Activated naive CD8-positive, alpha-beta T cell treated with anti-CD3 and anti-CD28 coated beads for 36 hours (primary cell): ENCODE measurements around the gene TSTD1. TPM values are rescaled to one million over a fixed set of nuclear protein-coding genes. Genes with fewer than 3 reads are reported as not detected.
"Not testable (repeated sequence)": the region's sequence is repeated elsewhere in the genome, so short reads cannot be mapped to it uniquely, and the experiment has no call there.

Experiments
- DNase-seq: peaks from one replicate; pipeline ENCODE4 v3.0.0; 2021
- H3K27ac Mint-ChIP-seq: one replicate; pipeline ENCODE4 v1.8.0; 2022; ENCODE audit warnings: mild to moderate bottlenecking, moderate library complexity, mixed read lengths
- H3K27me3 Mint-ChIP-seq: one replicate; pipeline ENCODE4 v1.8.0; 2022; ENCODE audit warnings: mild to moderate bottlenecking, mixed read lengths
- H3K36me3 Mint-ChIP-seq: one replicate; pipeline ENCODE4 v1.8.0; 2021; ENCODE audit warnings: mild to moderate bottlenecking, mixed read lengths
- H3K4me1 Mint-ChIP-seq: one replicate; pipeline ENCODE4 v1.8.0; 2021; ENCODE audit warnings: mixed read lengths
- H3K4me3 Mint-ChIP-seq: one replicate; pipeline ENCODE4 v1.8.0; 2022; ENCODE audit warnings: mild to moderate bottlenecking, moderate library complexity, mixed read lengths
- H3K9me3 Mint-ChIP-seq: one replicate; pipeline ENCODE4 v1.8.0; 2022; ENCODE audit warnings: mixed read lengths
- total RNA-seq, 2 experiments: library from RNA; stranded (reverse); gene quantifications; one replicate each; pipeline ENCODE4 v1.2.3, GENCODE V29; 2021

Gene TSTD1
- total RNA-seq, 2 experiments from 2014 or later = 44.8 to 45.7 TPM

GRCh38 chr1:161013131-161013487 lies 25.7 kb downstream of the TSTD1 start:
- DNase-seq = peak; percentile 20
- H3K4me1 Mint-ChIP-seq = peaks cover 34% of the 10 kb centered on the region
- no peaks in the 10 kb centered on the region for H3K27me3 Mint-ChIP-seq
- H3K4me3 Mint-ChIP-seq = peak overlapping the region; percentile 80
- no peaks in the 10 kb centered on the region for H3K9me3 Mint-ChIP-seq
- no peaks in the 10 kb centered on the region for H3K36me3 Mint-ChIP-seq
- peak overlapping the region; percentile 93 for H3K27ac Mint-ChIP-seq

- H3K9me3 Mint-ChIP-seq = no peaks in the 10 kb centered on the region
- H3K4me3 Mint-ChIP-seq = no peak overlapping the region
- H3K36me3 Mint-ChIP-seq = no peaks in the 10 kb centered on the region
- no peaks in the 10 kb centered on the region for H3K27me3 Mint-ChIP-seq
- peaks cover 28% of the 10 kb centered on the region for H3K4me1 Mint-ChIP-seq
- H3K27ac Mint-ChIP-seq = no peak overlapping the region
- DNase-seq = no peak
Measured at GRCh38 chr1:161012420-161012819, 26.3 kb downstream of the TSTD1 start.

GRCh38 chr1:161009602-161010211 lies 29.1 kb downstream of the TSTD1 start:
- no peak overlapping the region for H3K27ac Mint-ChIP-seq
- H3K4me1 Mint-ChIP-seq = peaks cover 23% of the 10 kb centered on the region
- no peak for DNase-seq
- no peak overlapping the region for H3K4me3 Mint-ChIP-seq
- H3K9me3 Mint-ChIP-seq = no peaks in the 10 kb centered on the region
- no peaks in the 10 kb centered on the region for H3K36me3 Mint-ChIP-seq
- H3K27me3 Mint-ChIP-seq = no peaks in the 10 kb centered on the region

- no peak for DNase-seq
- Mint-ChIP-seq H3K27me3 (no peaks in the 10 kb centered on the region), H3K36me3 (no peaks in the 10 kb centered on the region), H3K27ac (no peak overlapping the region), H3K4me1 (peaks cover 19% of the 10 kb centered on the region), H3K4me3 (no peak overlapping the region), H3K9me3 (no peaks in the 10 kb centered on the region)
Measured at GRCh38 chr1:161008869-161009510, 29.8 kb downstream of the TSTD1 start.

GRCh38 chr1:161007369-161007768 lies 31.4 kb downstream of the TSTD1 start:
- H3K9me3 Mint-ChIP-seq = no peaks in the 10 kb centered on the region
- peaks cover 8% of the 10 kb centered on the region for H3K4me1 Mint-ChIP-seq
- no peaks in the 10 kb centered on the region for H3K27me3 Mint-ChIP-seq
- H3K36me3 Mint-ChIP-seq = no peaks in the 10 kb centered on the region
- no peak for DNase-seq
- H3K4me3 Mint-ChIP-seq = no peak overlapping the region
- no peak overlapping the region for H3K27ac Mint-ChIP-seq

GRCh38 chr1:161006563-161006962 lies 32.2 kb downstream of the TSTD1 start:
- H3K36me3 Mint-ChIP-seq = no peaks in the 10 kb centered on the region
- no peaks in the 10 kb centered on the region for H3K9me3 Mint-ChIP-seq
- H3K4me3 Mint-ChIP-seq = no peak overlapping the region
- H3K27ac Mint-ChIP-seq = no peak overlapping the region
- peaks cover 4% of the 10 kb centered on the region for H3K4me1 Mint-ChIP-seq
- no peak for DNase-seq
- no peaks in the 10 kb centered on the region for H3K27me3 Mint-ChIP-seq

- no peaks in the 10 kb centered on the region for H3K36me3 Mint-ChIP-seq
- DNase-seq = no peak
- peaks cover 2% of the 10 kb centered on the region for H3K4me1 Mint-ChIP-seq
- H3K27ac Mint-ChIP-seq = no peak overlapping the region
- no peaks in the 10 kb centered on the region for H3K9me3 Mint-ChIP-seq
- H3K27me3 Mint-ChIP-seq = no peaks in the 10 kb centered on the region
- no peak overlapping the region for H3K4me3 Mint-ChIP-seq
Measured at GRCh38 chr1:161001525-161001924, 37.2 kb downstream of the TSTD1 start.

GRCh38 chr1:161000736-161001480 lies 37.9 kb downstream of the TSTD1 start:
- no peaks in the 10 kb centered on the region for H3K36me3 Mint-ChIP-seq
- no peak overlapping the region for H3K27ac Mint-ChIP-seq
- no peaks in the 10 kb centered on the region for H3K27me3 Mint-ChIP-seq
- DNase-seq = no peak
- peaks cover 6% of the 10 kb centered on the region for H3K4me1 Mint-ChIP-seq
- no peak overlapping the region for H3K4me3 Mint-ChIP-seq
- H3K9me3 Mint-ChIP-seq = no peaks in the 10 kb centered on the region

- Mint-ChIP-seq H3K9me3 (no peaks in the 10 kb centered on the region), H3K36me3 (no peaks in the 10 kb centered on the region), H3K4me3 (no peak overlapping the region), H3K27me3 (no peaks in the 10 kb centered on the region), H3K27ac (no peak overlapping the region), H3K4me1 (peaks cover 16% of the 10 kb centered on the region)
- DNase-seq = no peak
Measured at GRCh38 chr1:160999376-160999775, 39.4 kb downstream of the TSTD1 start.

GRCh38 chr1:160997323-160998038 lies 41.3 kb downstream of the TSTD1 start:
- peaks cover 21% of the 10 kb centered on the region for H3K4me1 Mint-ChIP-seq
- no peaks in the 10 kb centered on the region for H3K36me3 Mint-ChIP-seq
- H3K27ac Mint-ChIP-seq = no peak overlapping the region
- DNase-seq = peak; percentile 37
- no peaks in the 10 kb centered on the region for H3K27me3 Mint-ChIP-seq
- H3K4me3 Mint-ChIP-seq = no peak overlapping the region
- no peaks in the 10 kb centered on the region for H3K9me3 Mint-ChIP-seq

GRCh38 chr1:160996178-160996577 lies 42.6 kb downstream of the TSTD1 start:
- Mint-ChIP-seq H3K36me3 (no peaks in the 10 kb centered on the region), H3K27me3 (no peaks in the 10 kb centered on the region), H3K4me1 (peaks cover 21% of the 10 kb centered on the region), H3K27ac (no peak overlapping the region), H3K9me3 (no peaks in the 10 kb centered on the region), H3K4me3 (no peak overlapping the region)
- DNase-seq = no peak

- no peaks in the 10 kb centered on the region for H3K36me3 Mint-ChIP-seq
- DNase-seq = no peak
- H3K27ac Mint-ChIP-seq = no peak overlapping the region
- H3K9me3 Mint-ChIP-seq = no peaks in the 10 kb centered on the region
- no peaks in the 10 kb centered on the region for H3K27me3 Mint-ChIP-seq
- H3K4me3 Mint-ChIP-seq = no peak overlapping the region
- H3K4me1 Mint-ChIP-seq = peaks cover 29% of the 10 kb centered on the region
Measured at GRCh38 chr1:160993544-160994193, 45.1 kb downstream of the TSTD1 start.

- H3K27ac Mint-ChIP-seq, H3K9me3 Mint-ChIP-seq, DNase-seq, H3K36me3 Mint-ChIP-seq, H3K4me3 Mint-ChIP-seq, H3K27me3 Mint-ChIP-seq: not testable (repeated sequence)
- H3K4me1 Mint-ChIP-seq = peaks cover 26% of the 10 kb centered on the region
Measured at GRCh38 chr1:160992036-160992435, 46.7 kb downstream of the TSTD1 start.
